Measurements from ENCODE around the gene CPED1. TPM values are rescaled to one million over a fixed set of nuclear protein-coding genes. Genes with fewer than 3 reads are reported as not detected.

Gene CPED1
- polyA plus RNA-seq, 1 donor from 2014 or later: not detected

- H3K36me3 ChIP-seq (ENCODE audit: insufficient read depth, low read length): no peaks in the 10 kb centered on the region
- no peak overlapping the region for H3K4me3 ChIP-seq (ENCODE audit: low read length)
- no peaks in the 10 kb centered on the region for H3K79me2 ChIP-seq (replicated peaks; ENCODE audit: insufficient read depth, low read length)
- no peak overlapping the region for H3K9ac ChIP-seq (ENCODE audit: low read length)
- H2AFZ ChIP-seq (ENCODE audit: low read depth, low read length): no peak overlapping the region
- H3K9me2 ChIP-seq (ENCODE audit: insufficient read depth, low read length): no peaks in the 10 kb centered on the region
- H3K27ac ChIP-seq (ENCODE audit: low read length): no peak overlapping the region
- H3K9me3 ChIP-seq (ENCODE audit: low read length): no peaks in the 10 kb centered on the region
- TF ChIP-seq RAD21 (conservative IDR thresholded peaks at IDR 0.05) (no peak), EZH2 (IDR thresholded peaks at IDR 0.05; ENCODE audit: borderline replicate concordance, insufficient read depth, low read length, poor library complexity, severe bottlenecking) (no peak), EP300 (conservative IDR thresholded peaks at IDR 0.05; ENCODE audit: poor library complexity, severe bottlenecking) (no peak), SMC3 (conservative IDR thresholded peaks at IDR 0.05; ENCODE audit: poor library complexity) (no peak), POLR2AphosphoS5 (IDR thresholded peaks at IDR 0.05) (no peak), MXI1 (conservative IDR thresholded peaks at IDR 0.05; ENCODE audit: poor library complexity, severe bottlenecking) (no peak), REST (IDR thresholded peaks at IDR 0.05; ENCODE audit: borderline replicate concordance) (no peak), CTCF (IDR thresholded peaks at IDR 0.05; ENCODE audit: poor library complexity, severe bottlenecking) (no peak), TAF1 (IDR thresholded peaks at IDR 0.05; ENCODE audit: low read depth) (no peak)
- no peak overlapping the region for H3K4me2 ChIP-seq (ENCODE audit: low read length)
- peaks cover 45% of the 10 kb centered on the region for H3K27me3 ChIP-seq (ENCODE audit: insufficient read depth, low read depth, low read length)
- H4K20me1 ChIP-seq (ENCODE audit: insufficient read depth): no peaks in the 10 kb centered on the region
- no peaks in the 10 kb centered on the region for H3F3A ChIP-seq (ENCODE audit: insufficient read depth, low read length, poor library complexity, severe bottlenecking)
These were observed 346.6 kb downstream of the CPED1 start for GRCh38 chr7:121334875-121335648.

- Histone ChIP-seq H3K79me2 (replicated peaks; ENCODE audit: insufficient read depth, low read length) (no peaks in the 10 kb centered on the region), H3F3A (ENCODE audit: insufficient read depth, low read length, poor library complexity, severe bottlenecking) (no peaks in the 10 kb centered on the region), H3K27ac (ENCODE audit: low read length) (no peak overlapping the region), H2AFZ (ENCODE audit: low read depth, low read length) (no peak overlapping the region), H3K9me2 (ENCODE audit: insufficient read depth, low read length) (no peaks in the 10 kb centered on the region), H3K4me3 (ENCODE audit: low read length) (no peak overlapping the region), H3K9me3 (ENCODE audit: low read length) (no peaks in the 10 kb centered on the region), H4K20me1 (ENCODE audit: insufficient read depth) (no peaks in the 10 kb centered on the region), H3K36me3 (ENCODE audit: insufficient read depth, low read length) (no peaks in the 10 kb centered on the region), H3K27me3 (ENCODE audit: insufficient read depth, low read depth, low read length) (peaks cover 29% of the 10 kb centered on the region), H3K9ac (ENCODE audit: low read length) (no peak overlapping the region), H3K4me2 (ENCODE audit: low read length) (no peak overlapping the region)
- TF ChIP-seq MXI1 (conservative IDR thresholded peaks at IDR 0.05; ENCODE audit: poor library complexity, severe bottlenecking) (no peak), CTCF (IDR thresholded peaks at IDR 0.05; ENCODE audit: poor library complexity, severe bottlenecking) (no peak), RAD21 (conservative IDR thresholded peaks at IDR 0.05) (no peak), EZH2 (IDR thresholded peaks at IDR 0.05; ENCODE audit: borderline replicate concordance, insufficient read depth, low read length, poor library complexity, severe bottlenecking) (no peak)
These were observed 348.1 kb downstream of the CPED1 start for GRCh38 chr7:121336579-121336978.
